Uterus (tissue), 2 donors: ENCODE data around the gene TBC1D19.

Experiments used
- CTCF ChIP-seq, 4 experiments: fragments of 200-600 bp in 2 of 4; fragments of 450-650 bp in 2 of 4; sonication (generic) in 2 of 4; IDR thresholded peaks; one replicate each; pipeline ENCODE4 v1.5.1; 2016 to 2019; ENCODE audit warnings: antibody characterized with exemption in 4 of 4, mild to moderate bottlenecking in 2 of 4, moderate library complexity in 1 of 4
- POLR2A ChIP-seq, 2 donors: fragments of 450-650 bp; IDR thresholded peaks; one replicate each; pipeline ENCODE4 v1.6.1; 2016; ENCODE audit warnings: antibody characterized with exemption in 2 of 2, mild to moderate bottlenecking in 1 of 2, moderate library complexity in 1 of 2

- TF ChIP-seq POLR2A (IDR thresholded peaks at IDR 0.05) (no peak), CTCF (IDR thresholded peaks at IDR 0.05) (no peak)
Measured at GRCh38 chr4:26589705-26590104, 5.8 kb downstream of the TBC1D19 start.
